DMS53 treated with DMSO at 0.1 percent for 48 hours (cell line): ENCODE data around the gene TMEM242.
"Not testable (repeated sequence)": the region's sequence is repeated elsewhere in the genome, so short reads cannot be mapped to it uniquely, and the experiment has no call there.

Source experiments
- DNase-seq: peaks from one replicate; lab custom pipeline; 2025; ENCODE audit not compliant: unreplicated experiment; lab: John Stamatoyannopoulos, UW

TMEM242 gene

GRCh38 chr6:157325069-157325805 lies 1.9 kb upstream of the TMEM242 start:
- no peak for DNase-seq

DNA sequence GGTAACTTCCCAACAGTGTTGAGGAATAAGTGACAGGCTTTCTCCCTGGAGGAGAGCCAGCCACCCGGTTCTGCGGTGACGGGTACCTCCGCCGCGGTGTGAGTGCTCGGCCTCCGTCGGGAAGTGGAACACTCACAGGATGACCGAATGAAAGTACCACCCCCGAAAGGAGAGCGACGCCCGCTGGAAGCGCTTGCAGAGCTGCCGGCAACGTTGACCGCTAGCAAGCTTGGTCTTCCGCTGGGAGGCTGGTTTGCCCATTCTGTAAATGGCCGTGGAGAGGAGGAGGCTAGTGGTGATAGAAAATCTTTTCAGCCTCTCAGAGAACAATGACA lies 614 bp upstream of the TMEM242 start:
- DNase-seq = no peak

DNA sequence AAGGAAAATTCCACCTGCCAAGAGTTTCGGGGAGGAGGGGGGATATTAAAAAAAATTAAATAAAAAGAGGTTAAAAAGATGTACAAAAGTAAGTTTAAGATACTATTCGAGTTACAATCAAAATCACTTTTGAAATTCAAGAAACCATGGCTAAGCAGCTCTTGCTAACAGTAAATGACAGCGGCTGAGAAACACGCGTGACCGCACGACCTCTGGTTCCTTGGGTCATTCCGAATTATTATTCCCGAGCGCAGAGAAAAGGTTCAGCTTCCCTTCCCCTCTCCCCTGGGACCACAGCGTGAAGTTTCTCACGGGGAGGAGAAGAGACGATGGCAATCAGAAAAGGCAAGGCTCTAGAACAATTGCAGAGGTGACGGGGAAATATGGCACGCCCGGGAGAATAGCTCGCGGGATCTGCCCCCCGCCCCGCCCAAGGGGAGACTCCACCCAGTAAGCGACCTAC lies 496 bp downstream of the TMEM242 start:
- no peak for DNase-seq

DNA sequence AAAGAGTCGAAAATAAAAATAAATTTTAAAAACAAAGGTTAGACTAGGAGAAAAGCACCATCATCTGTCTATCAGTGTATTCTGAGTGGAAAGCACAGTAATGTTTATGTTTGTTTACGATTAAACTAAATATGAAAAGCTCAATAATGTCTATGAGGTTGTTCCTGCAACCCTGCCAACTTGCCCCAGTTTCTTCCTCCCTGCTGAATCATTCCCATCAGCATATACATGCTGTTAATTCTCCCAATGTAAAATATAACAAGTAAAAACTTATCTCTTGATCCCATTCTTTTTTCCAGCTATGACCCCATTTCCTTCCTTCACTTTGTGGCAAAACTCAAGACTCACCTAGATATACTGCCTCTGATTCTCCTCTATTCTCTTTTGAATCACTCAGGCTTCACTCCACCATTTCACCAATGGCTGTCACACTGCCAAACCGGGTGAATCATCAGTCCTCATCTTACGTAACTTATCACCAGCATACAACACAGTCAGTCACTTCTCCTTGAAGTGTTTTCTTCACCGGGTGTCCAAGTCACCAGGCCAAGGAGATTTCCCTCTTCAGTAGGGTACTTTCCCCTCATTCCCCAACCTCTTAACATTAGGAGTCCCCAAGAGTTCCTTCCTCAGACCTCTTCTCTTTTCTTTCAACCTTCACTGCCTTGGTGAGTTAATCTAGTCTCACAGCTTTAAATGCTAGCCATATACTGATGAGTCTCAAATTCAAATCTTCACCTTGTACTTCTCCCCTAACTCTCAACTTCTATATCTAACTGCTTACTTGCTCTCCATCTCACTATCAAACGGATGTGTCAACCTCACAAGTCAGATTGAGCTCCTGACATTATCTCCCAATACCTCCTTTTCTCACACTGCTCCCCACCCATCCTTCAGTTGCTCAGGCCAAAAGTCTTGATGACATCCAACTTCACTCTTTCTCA lies 6.2 kb downstream of the TMEM242 start:
- DNase-seq = no peak

- no peak for DNase-seq
Observed at GRCh38 chr6:157314705-157315321, 8.5 kb downstream of the TMEM242 start.

DNA sequence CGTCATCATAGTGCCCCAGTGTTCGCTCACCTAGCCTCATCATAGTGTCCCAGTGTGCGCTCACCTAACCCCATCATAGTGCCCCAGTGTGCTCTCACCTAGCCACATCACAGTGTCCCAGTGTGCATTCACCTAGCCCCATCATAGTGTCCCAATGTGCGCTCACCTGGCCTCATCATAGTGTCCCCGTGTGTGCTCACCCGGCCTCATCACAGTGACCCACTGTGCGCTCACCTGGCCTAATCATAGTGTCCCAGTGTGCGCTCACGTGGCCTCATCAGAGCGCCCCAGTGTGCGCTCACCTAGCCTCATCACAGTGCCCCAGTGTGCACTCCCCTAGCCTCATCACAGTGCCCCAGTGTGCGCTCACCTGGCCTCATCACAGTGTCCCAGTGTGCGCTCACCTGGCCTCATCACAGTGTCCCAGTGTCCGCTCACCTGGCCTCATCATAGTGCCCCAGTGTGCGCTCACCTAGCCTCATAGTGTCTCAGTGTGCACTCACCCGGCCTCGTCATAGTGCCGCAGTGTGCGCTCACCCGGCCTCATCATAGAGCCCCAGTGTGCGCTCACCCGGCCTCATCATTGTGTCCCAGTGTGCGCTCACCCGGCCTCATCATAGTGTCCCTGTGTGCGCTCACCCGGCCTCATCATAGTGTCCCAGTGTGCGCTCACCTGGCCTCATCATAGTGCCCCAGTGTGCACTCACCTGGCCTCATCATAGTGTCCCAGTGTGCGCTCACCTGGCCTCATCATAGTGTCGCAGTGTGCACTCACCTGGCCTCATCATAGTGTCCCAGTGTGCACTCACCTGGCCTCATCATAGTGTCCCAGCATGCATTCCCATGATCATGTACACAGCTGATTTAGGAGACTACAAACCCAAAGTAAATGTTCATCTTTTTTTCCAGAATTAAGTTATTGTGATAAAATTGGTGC lies 9.5 kb downstream of the TMEM242 start:
- no peak for DNase-seq

DNA sequence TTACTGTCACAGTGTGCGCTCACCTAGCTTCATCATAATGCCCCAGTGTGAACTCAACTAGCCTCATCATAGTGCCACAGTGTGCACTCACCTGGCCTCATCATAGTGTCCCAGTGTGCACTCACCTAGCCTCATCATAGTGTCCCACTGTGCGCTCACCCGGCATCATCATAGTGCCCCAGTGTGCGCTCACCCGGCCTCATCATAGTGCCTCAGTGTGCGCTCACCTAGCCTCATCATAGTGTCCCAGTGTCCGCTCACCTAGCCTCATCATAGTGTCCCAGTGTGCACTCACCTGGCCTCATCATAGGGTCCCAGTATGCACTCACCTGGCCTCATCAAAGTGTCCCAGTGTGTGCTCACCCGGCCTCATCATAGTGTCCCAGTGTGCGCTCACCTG lies 10.6 kb downstream of the TMEM242 start:
- no peak for DNase-seq

GRCh38 chr6:157310693-157311092 lies 12.6 kb downstream of the TMEM242 start:
- not testable (repeated sequence) for DNase-seq

DNA sequence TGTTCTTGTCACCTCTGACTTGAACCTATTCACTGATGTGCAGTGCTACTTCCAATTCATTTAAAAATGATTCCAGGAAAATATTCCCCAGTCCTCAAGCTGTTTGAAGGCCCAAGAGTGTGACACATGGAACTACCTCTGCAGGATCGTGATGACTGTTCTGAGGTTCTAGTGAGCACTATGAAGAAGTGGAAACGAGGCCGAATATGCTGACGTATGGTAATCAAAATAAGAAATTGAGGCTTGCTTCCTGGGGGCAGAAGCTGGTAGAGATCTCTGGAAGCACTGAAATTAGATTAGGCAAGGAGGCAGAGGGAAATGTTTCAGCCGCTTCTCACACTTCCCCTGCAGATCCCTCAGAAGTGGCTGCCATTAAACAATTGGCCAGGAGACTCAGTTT lies 15.7 kb downstream of the TMEM242 start:
- DNase-seq = no peak

DNA sequence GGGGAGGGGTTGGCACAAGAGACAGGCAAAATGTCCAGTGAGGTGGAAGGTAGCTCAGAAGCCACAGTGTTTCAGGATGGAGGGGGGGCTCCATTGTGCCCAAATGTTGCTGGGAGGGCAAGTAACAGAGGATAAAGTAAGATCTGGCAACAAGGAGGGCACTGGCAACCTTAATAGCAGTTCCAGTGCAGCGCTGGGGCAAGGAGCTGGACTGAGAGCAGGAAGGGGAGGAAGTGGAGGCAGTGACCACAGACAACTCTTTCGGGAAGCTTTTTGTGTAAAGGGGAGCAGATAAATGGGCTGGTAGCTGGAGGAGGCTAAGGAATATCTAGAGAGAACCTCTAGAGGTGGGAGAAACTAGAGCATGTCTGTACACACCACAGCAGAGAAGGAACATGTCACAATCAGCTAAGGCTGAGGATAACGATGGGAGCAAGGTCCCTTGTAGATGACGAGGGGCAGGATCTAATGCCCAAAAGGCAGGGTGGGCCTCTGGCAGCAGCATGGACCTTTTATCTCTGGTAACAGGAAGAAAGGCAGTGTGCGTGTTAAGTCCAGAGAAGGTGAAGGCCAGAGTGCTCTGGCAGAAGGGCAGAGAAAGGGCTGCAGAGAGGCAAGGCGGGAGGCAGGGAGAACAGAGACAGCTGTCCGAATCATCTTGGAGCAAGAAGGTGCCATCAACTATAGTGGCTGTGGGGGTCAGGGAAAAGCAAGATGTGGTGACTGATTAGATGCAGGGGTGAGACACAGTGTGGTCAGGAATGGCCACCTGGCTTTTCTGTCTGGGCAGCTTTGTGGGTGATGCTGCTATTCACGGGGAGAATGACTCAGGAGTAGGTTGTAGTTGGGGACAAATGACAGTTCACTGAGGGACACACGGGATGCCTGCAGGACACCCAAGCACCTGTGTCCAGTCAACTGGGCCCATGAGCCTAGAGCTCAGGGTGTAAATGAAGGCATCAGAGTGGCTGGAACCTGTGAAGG lies 17.4 kb downstream of the TMEM242 start:
- no peak for DNase-seq

- no peak for DNase-seq
Observed at GRCh38 chr6:157304899-157305663, 18.2 kb downstream of the TMEM242 start.

DNA sequence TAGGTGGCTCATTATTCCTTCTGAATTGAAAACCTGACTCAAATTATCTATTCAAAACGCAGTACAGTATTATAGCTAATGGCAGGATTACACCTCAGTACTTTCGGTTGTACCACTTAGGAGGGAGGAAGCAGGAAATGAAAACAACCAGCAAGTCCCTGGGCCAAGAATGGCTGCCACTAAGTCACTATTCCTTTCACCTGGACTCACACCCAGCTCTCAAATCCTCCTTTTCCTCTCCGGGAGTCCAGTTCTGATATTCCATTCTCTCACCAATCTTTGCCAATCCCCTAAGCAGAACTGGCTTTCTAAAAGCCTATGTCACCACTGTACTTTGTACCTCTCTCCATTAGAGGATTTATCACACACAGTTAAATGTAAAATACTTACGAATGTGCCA lies 20.6 kb downstream of the TMEM242 start:
- no peak for DNase-seq

- DNase-seq = no peak
Observed at GRCh38 chr6:157300436-157300835, 22.9 kb downstream of the TMEM242 start.

- DNase-seq = no peak
Observed at GRCh38 chr6:157300006-157300405, 23.3 kb downstream of the TMEM242 start.

DNA sequence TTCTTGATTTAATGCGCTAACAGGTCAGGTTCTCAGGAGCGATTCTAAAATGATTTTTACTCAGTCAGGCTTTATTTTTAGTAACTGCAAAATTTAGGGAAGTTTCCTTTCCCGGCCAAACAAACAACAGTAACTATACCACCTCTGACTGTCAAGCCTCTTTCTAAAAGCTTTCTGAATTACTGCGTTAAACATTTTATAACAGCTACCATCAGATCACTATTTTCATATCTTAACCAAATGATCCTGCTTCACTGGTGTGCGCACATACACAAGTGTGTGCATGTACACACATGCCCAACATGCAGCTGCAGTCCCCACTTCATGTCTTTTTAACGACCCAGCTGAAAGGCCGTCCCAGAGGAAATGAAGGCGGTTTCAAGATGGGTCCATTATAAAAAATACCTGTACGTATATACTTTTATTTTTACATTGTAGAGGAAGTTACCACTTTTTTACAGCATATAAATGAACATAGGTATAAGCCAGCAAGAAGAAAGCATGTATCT lies 25.0 kb downstream of the TMEM242 start:
- DNase-seq = no peak

- DNase-seq = no peak
Observed at GRCh38 chr6:157294654-157295053, 28.7 kb downstream of the TMEM242 start.

GRCh38 chr6:157293780-157294179 lies 29.5 kb downstream of the TMEM242 start:
- DNase-seq = no peak

GRCh38 chr6:157292202-157292601 lies 31.1 kb downstream of the TMEM242 start:
- no peak for DNase-seq

- no peak for DNase-seq
Observed at GRCh38 chr6:157291356-157291755, 32.0 kb downstream of the TMEM242 start.
